ENCODE measurements around the gene OR2AG2.

The OR2AG2 gene

DNA sequence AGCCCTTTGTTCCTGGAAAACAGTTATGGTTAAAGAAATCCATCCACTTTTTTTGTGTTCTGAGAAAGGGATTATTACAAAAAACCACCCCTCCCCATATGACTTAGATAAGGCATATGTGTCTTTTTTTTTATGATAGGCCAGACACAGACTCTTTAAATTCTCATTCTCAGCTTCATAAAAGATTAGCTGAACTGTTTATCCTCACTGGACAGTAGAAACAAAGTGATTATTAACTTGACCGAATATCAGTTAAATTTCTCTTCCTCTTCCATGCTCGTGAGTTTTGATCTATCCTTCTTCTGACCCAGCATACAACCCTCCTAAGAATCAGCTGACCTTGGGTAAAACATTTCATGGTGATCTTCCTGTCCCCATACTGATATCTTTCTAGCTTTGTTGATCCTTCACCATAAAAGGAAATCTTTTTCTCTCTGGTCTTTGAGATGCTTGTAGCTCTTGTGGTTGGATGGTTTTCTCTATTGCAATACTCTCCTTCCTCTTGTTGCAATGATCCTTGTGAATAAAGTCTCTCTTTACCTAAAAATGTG lies 26.2 kb downstream of the OR2AG2 start:
- no peak overlapping the region for H3K4me3 ChIP-seq (ENCODE audit: control insufficient read depth, low read depth, low read length)
- TF ChIP-seq, protein P1, sequence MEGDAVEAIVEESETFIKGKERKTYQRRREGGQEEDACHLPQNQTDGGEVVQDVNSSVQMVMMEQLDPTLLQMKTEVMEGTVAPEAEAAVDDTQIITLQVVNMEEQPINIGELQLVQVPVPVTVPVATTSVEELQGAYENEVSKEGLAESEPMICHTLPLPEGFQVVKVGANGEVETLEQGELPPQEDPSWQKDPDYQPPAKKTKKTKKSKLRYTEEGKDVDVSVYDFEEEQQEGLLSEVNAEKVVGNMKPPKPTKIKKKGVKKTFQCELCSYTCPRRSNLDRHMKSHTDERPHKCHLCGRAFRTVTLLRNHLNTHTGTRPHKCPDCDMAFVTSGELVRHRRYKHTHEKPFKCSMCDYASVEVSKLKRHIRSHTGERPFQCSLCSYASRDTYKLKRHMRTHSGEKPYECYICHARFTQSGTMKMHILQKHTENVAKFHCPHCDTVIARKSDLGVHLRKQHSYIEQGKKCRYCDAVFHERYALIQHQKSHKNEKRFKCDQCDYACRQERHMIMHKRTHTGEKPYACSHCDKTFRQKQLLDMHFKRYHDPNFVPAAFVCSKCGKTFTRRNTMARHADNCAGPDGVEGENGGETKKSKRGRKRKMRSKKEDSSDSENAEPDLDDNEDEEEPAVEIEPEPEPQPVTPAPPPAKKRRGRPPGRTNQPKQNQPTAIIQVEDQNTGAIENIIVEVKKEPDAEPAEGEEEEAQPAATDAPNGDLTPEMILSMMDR (conservative IDR thresholded peaks at IDR 0.05; ENCODE audit: control insufficient read depth, insufficient read depth, low read depth, low read length) = no peak
- DNase-seq (ENCODE audit: low read depth) = no peak

DNA sequence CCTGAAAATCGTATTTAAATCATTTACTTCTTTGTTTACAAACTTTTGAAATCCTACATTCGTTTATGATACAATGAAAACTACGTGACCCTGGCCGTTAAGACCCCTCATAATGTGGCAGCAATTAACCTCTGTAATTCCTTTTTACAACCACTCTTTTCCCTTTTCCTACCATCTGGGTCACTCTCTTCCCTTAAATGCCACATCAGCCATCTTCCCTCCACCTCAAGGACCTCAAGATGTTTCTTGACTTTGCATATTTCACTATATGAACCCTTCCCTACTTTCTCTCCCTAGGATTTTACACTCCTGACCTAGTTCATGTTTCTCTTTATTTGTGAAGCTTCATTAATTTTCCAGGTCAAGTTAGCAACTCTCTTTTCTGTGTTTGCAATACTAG lies 26.8 kb downstream of the OR2AG2 start:
- H3K4me3 ChIP-seq (ENCODE audit: control insufficient read depth, low read depth, low read length) = no peak overlapping the region
- TF ChIP-seq, protein P1 (conservative IDR thresholded peaks at IDR 0.05; ENCODE audit: control insufficient read depth, insufficient read depth, low read depth, low read length) = no peak
- DNase-seq (ENCODE audit: low read depth) = no peak

DNA sequence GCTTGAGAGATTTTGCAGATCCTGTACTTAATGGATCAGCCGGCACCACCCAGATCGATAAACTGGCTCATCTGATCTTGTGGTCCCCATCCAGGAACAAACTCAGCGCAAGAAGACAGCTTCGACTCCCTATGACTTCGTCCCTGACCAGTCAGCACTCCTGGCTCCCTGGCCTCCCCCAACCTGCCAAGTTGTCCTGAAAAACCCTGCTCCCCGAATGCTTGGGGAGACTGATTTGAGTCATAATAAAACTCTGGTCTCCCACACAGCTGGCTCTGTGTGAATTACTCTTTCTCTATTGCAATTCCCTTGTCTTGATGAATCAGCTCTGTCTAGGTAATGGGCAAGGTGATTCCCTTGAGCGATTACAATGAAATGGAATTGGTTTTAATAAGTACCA lies 29.5 kb downstream of the OR2AG2 start:
- TF ChIP-seq, protein P1 (conservative IDR thresholded peaks at IDR 0.05; ENCODE audit: control insufficient read depth, insufficient read depth, low read depth, low read length) = no peak
- H3K4me3 ChIP-seq (ENCODE audit: control insufficient read depth, low read depth, low read length) = no peak overlapping the region
- DNase-seq (ENCODE audit: low read depth) = no peak

DNA sequence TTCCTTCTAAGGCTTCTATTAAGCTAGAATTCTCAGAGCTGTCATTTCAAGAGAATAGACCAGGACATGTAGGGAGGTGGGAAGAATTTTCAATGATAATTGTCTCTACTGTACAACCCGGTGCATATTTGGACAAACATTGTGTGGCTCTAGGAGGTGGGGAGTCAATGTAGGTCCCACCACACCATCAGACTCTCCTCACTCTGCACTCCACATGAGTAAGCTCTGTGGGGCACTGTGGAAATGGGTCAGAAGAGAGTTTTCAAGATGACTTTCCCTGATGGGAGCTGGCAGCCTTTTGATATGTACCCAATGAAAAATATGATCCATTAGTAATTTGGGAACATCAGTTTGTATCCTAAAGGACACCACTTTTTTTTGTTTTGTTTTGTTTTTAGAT lies 33.2 kb downstream of the OR2AG2 start:
- TF ChIP-seq, protein P1 (conservative IDR thresholded peaks at IDR 0.05; ENCODE audit: control insufficient read depth, insufficient read depth, low read depth, low read length) = no peak
- DNase-seq (ENCODE audit: low read depth) = no peak
- no peak overlapping the region for H3K4me3 ChIP-seq (ENCODE audit: control insufficient read depth, low read depth, low read length)

DNA sequence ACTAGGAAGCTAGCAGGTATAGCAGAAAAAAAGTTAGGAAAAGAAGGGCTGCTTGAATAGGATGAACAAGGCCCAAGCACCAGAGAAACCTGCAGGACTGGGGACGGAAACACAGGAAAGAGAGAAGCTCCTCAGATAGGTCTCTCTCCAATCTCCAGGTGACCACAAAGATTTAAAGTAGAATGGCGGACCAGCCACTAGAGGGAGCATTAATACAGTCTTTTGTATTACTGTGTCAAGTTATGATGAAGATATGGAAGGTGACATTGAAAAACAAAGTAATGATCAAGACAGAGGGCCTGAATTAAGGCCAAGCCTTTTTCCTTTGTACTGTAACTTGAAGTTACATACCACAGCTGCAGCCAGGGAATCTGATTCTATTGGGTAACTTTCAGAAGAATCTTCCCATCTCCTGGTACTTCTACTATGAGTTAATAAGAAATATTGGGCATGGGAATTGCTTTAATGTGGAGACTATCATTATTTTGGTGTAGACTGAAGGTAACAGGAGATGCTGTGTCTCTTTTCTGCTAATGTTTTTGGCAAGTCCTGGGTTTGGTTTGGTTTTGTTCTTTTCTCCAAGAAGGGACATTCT lies 33.8 kb downstream of the OR2AG2 start:
- DNase-seq (ENCODE audit: low read depth) = peak; percentile 43
- TF ChIP-seq, protein P1 (conservative IDR thresholded peaks at IDR 0.05; ENCODE audit: control insufficient read depth, insufficient read depth, low read depth, low read length) = peak; percentile 66
- H3K4me3 ChIP-seq (ENCODE audit: control insufficient read depth, low read depth, low read length) = no peak overlapping the region

DNA sequence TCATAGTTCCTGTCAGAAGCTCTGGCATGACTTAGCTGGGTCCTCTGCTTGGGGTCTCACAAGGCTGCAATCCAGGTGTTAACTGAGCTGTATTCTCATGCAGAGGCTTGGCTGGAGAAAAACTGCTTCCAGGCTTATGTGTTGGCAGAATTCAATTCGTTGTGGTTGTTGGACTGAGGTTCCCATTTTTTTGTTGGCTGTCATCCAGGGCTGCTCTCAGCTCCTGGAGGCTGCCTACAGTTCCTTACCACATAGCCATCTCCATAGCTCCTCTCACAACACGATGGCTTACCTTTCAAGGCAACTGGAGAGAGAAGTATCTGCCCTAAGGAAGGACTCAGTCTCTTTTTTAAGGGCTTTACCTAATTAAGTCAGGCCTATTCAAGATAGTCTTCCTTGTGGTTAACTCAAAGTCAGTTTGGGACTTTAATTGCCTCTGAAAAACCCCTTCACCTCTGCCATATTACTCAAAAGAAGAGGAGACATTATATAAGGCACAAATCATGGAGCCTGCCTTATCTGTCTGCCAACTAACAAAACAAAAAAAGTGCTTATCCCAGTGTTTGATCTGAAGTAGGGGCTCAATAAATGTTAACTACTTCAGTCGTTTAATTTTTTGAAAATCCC lies 35.2 kb downstream of the OR2AG2 start:
- H3K4me3 ChIP-seq (ENCODE audit: control insufficient read depth, low read depth, low read length) = no peak overlapping the region
- TF ChIP-seq, protein P1 (conservative IDR thresholded peaks at IDR 0.05; ENCODE audit: control insufficient read depth, insufficient read depth, low read depth, low read length) = no peak
- DNase-seq (ENCODE audit: low read depth) = peak; percentile 39

All from fibroblast of mammary gland (primary cell).